Naive thymus-derived CD4-positive, alpha-beta T cell (primary cell): Measurements from ENCODE around the gene DCDC2B. TPM values are rescaled to one million over a fixed set of nuclear protein-coding genes. Genes with fewer than 3 reads are reported as not detected.
"Not testable (repeated sequence)": the region's sequence is repeated elsewhere in the genome, so short reads cannot be mapped to it uniquely, and the experiment has no call there.

Experiments
- ATAC-seq: fragments of 150-1000 bp; cut with Tn5 transposase; 2 replicates; pipeline ENCODE4 v1.10.0; 2021; ENCODE audit warnings: mild to moderate bottlenecking, moderate library complexity
- CTCF ChIA-PET: fragments of 350-600 bp; sonication (Branson Sonifier 250); formaldehyde crosslinking; loops from one replicate; lab custom pipeline; 2021; ENCODE audit warnings: antibody characterized with exemption; lab: Charles Lee
- POLR2A ChIA-PET: fragments of 350-600 bp; sonication (Branson Sonifier 250); formaldehyde crosslinking; loops from one replicate; lab custom pipeline; 2021; ENCODE audit warnings: antibody characterized with exemption, inconsistent platforms; lab: Charles Lee
- DNase-seq, 9 donors: peaks; one replicate each; pipeline versions ENCODE4 v3.0.0 to v3.0.0-alpha.2; 2020 to 2022; ENCODE audit warnings: mixed read lengths in 1 of 9
- H3K27ac ChIP-seq: one replicate; pipeline ENCODE4 v1.7.0; 2013; ENCODE audit warnings: mild to moderate bottlenecking, low read depth, low read length, moderate library complexity
- H3K27me3 ChIP-seq, 2 donors: one replicate each; pipeline ENCODE4 v1.7.0; 2013; ENCODE audit warnings: low read length in 2 of 2, mild to moderate bottlenecking in 2 of 2, moderate library complexity in 2 of 2; ENCODE audit not compliant: control insufficient read depth in 2 of 2, insufficient read depth in 2 of 2
- H3K36me3 ChIP-seq, 3 experiments: 1 replicate in 2 of 3; 2 replicates in 1 of 3; pipeline ENCODE4 v1.7.0; 2013; ENCODE audit warnings: low read length in 3 of 3, mild to moderate bottlenecking in 3 of 3, moderate library complexity in 1 of 3; ENCODE audit not compliant: insufficient read depth in 3 of 3, control insufficient read depth in 2 of 3
- H3K4me1 ChIP-seq, 2 donors: one replicate each; pipeline ENCODE4 v1.7.0; 2013; ENCODE audit warnings: low read length in 2 of 2, mild to moderate bottlenecking in 2 of 2, moderate library complexity in 1 of 2; ENCODE audit not compliant: control insufficient read depth in 2 of 2, insufficient read depth in 2 of 2
- H3K4me3 ChIP-seq: 2 replicates; pipeline ENCODE4 v1.7.0; 2013; ENCODE audit warnings: mild to moderate bottlenecking, low read length
- H3K9me3 ChIP-seq, 3 experiments: 1 replicate in 2 of 3; 2 replicates in 1 of 3; pipeline ENCODE4 v1.7.0; 2013; ENCODE audit warnings: low read length in 3 of 3; ENCODE audit not compliant: control insufficient read depth in 2 of 3
- H3K27ac Mint-ChIP-seq, 9 donors: one replicate each; pipeline ENCODE4 v1.8.0; 2020 to 2022; ENCODE audit warnings: mixed read lengths in 9 of 9, mild to moderate bottlenecking in 8 of 9, moderate library complexity in 5 of 9, inconsistent platforms in 2 of 9
- H3K27me3 Mint-ChIP-seq, 5 donors: one replicate each; pipeline ENCODE4 v1.8.0; 2021 to 2022; ENCODE audit warnings: mixed read lengths in 5 of 5, mild to moderate bottlenecking in 1 of 5
- H3K36me3 Mint-ChIP-seq, 5 donors: one replicate each; pipeline ENCODE4 v1.8.0; 2020 to 2022; ENCODE audit warnings: mixed read lengths in 5 of 5, mild to moderate bottlenecking in 3 of 5, inconsistent platforms in 1 of 5
- H3K4me1 Mint-ChIP-seq, 7 donors: one replicate each; pipeline ENCODE4 v1.8.0; 2020 to 2022; ENCODE audit warnings: mixed read lengths in 7 of 7, mild to moderate bottlenecking in 3 of 7, inconsistent platforms in 1 of 7
- H3K4me3 Mint-ChIP-seq, 10 donors: one replicate each; pipeline ENCODE4 v1.8.0; 2020 to 2022; ENCODE audit warnings: mild to moderate bottlenecking in 10 of 10, mixed read lengths in 10 of 10, moderate library complexity in 6 of 10, inconsistent platforms in 2 of 10
- H3K9me3 Mint-ChIP-seq, 11 donors: one replicate each; pipeline ENCODE4 v1.8.0; 2020 to 2022; ENCODE audit warnings: mixed read lengths in 11 of 11, mild to moderate bottlenecking in 4 of 11, inconsistent platforms in 1 of 11, moderate library complexity in 1 of 11
- intact Hi-C, 2 donors: fragments of 100-400 bp; cut with micrococcal nuclease; formaldehyde crosslinking; loops; one replicate each; pipeline ENCODE4 v1.15.1; 2023
- polyA plus RNA-seq, 2 donors: library from polyadenylated mRNA; unstranded; fragments of 300-500 nt; fragmentation: Illumina TruSeq; gene quantifications; one replicate each; pipeline ENCODE4 v1.2.3, GENCODE V29; 2021
- total RNA-seq, 6 experiments: library from RNA in 5 of 6; stranded (reverse) in 5 of 6; gene quantifications; 1 replicate in 5 of 6; 2 replicates in 1 of 6; pipeline ENCODE4 v1.2.3 and lab custom pipeline; 2021 to 2026

Gene DCDC2B
- total RNA-seq = not detected
- polyA plus RNA-seq = under 1 TPM in 1 of 2 donors, not detected in 1; 0.25 TPM
- total RNA-seq (lab: John Stamatoyannopoulos, UW) = not detected

- Histone ChIP-seq H3K36me3 (peaks cover 0 to 8% (median 0%) of the 10 kb centered on the region in 3 experiments), H3K4me3 (no peak within 1 kb of the TSS), H3K9me3 (no peaks in the 10 kb centered on the region), H3K27ac (no peak within 1 kb of the TSS), H3K4me1 (peaks cover 8 to 16% of the 10 kb centered on the region in 2 donors), H3K27me3 (no peaks in the 10 kb centered on the region)
- peaks cover 7 to 25% (median 16%) of the 10 kb centered on the region in 7 donors for H3K4me1 Mint-ChIP-seq
- intact Hi-C loops = loop anchor here in 1 of 2 donors (10.0 kb wide), 2 partner anchors 194 to 564 kb away; partner anchors contain the start of genes KHDRBS1 and PEF1
- no peaks in the 10 kb centered on the region for H3K9me3 Mint-ChIP-seq
- ATAC-seq (no peak), DNase-seq (no peak)
- CTCF ChIA-PET = interaction anchor here (0.7 to 1.0 kb wide), 2 partner anchors 127 to 185 kb away, joined by 3 read pairs; partner anchors contain the start of gene MARCKSL1
- peak within 1 kb of the TSS in 1 of 10 donors; percentile 25 for H3K4me3 Mint-ChIP-seq
- peak within 1 kb of the TSS in 7 of 9 donors; percentile 12 to 53 (median 41) for H3K27ac Mint-ChIP-seq
- no peaks in the 10 kb centered on the region for H3K27me3 Mint-ChIP-seq
- peaks cover 0 to 4% (median 0%) of the 10 kb centered on the region in 5 donors for H3K36me3 Mint-ChIP-seq
- POLR2A ChIA-PET = interaction anchor here (0.6 to 1.1 kb wide), 3 partner anchors 81 to 176 kb away, joined by 3 read pairs; no protein-coding TSS in a partner anchor
Observed at GRCh38 chr1:32208891-32209328, at the start of gene DCDC2B. Gene DCDC2B (plus strand): TSS chr1:32209089. CDS start chr1:32209094, 5 bp downstream.

- CTCF ChIA-PET = no interaction called here
- peaks cover 40 to 88% (median 59%) of the 10 kb centered on the region in 3 experiments for H3K36me3 ChIP-seq
- peaks cover 22 to 63% (median 39%) of the 10 kb centered on the region in 5 donors for H3K36me3 Mint-ChIP-seq
Observed at GRCh38 chr1:32159189-32159588, 49.7 kb upstream of the DCDC2B start.

GRCh38 chr1:32163405-32163804 is 45.5 kb upstream of the DCDC2B start:
- Mint-ChIP-seq H3K4me3 (no peak overlapping the region), H3K36me3 (peaks cover 10 to 49% (median 27%) of the 10 kb centered on the region in 5 donors), H3K9me3 (no peaks in the 10 kb centered on the region), H3K27me3 (no peaks in the 10 kb centered on the region), H3K4me1 (peaks cover 0 to 4% (median under 1%) of the 10 kb centered on the region in 7 donors), H3K27ac (no peak overlapping the region)
- ATAC-seq (no peak), DNase-seq (no peak)
- Histone ChIP-seq H3K27me3 (no peaks in the 10 kb centered on the region), H3K4me1 (no peaks in the 10 kb centered on the region), H3K4me3 (no peak overlapping the region), H3K9me3 (no peaks in the 10 kb centered on the region), H3K27ac (no peak overlapping the region), H3K36me3 (peaks cover 34 to 89% (median 49%) of the 10 kb centered on the region in 3 experiments)
- intact Hi-C loops = no loop called here
- ChIA-PET CTCF (no interaction called here), POLR2A (interaction anchor here (0.8 kb wide), 1 partner anchor 9 kb away, joined by 3 read pairs; no protein-coding TSS in a partner anchor)

More at GRCh38 chr1:32159189-32159588, 49.7 kb upstream of the DCDC2B start:
- Histone ChIP-seq H3K9me3 (no peaks in the 10 kb centered on the region), H3K4me1 (no peaks in the 10 kb centered on the region), H3K27me3 (no peaks in the 10 kb centered on the region), H3K27ac (no peak overlapping the region), H3K4me3 (no peak overlapping the region)
- Mint-ChIP-seq H3K27ac (no peak overlapping the region), H3K4me1 (peaks cover 0 to 14% (median 2%) of the 10 kb centered on the region in 7 donors), H3K9me3 (no peaks in the 10 kb centered on the region), H3K4me3 (no peak overlapping the region), H3K27me3 (no peaks in the 10 kb centered on the region)
- intact Hi-C loops = no loop called here
- POLR2A ChIA-PET = no interaction called here
- DNase-seq (no peak), ATAC-seq (no peak)

- Mint-ChIP-seq H3K4me1 (peaks cover 0 to 11% (median 4%) of the 10 kb centered on the region in 7 donors), H3K36me3 (peaks cover 15 to 45% (median 35%) of the 10 kb centered on the region in 5 donors)
- CTCF ChIA-PET = interaction anchor here (0.6 kb wide), 1 partner anchor 16 kb away, joined by 3 read pairs; no protein-coding TSS in a partner anchor
- H3K36me3 ChIP-seq = peaks cover 38 to 86% (median 43%) of the 10 kb centered on the region in 3 experiments
- H3K4me1 ChIP-seq, H3K27ac Mint-ChIP-seq, H3K27ac ChIP-seq, H3K27me3 ChIP-seq, ATAC-seq, intact Hi-C loops, H3K4me3 ChIP-seq, H3K4me3 Mint-ChIP-seq, DNase-seq, H3K9me3 ChIP-seq, H3K9me3 Mint-ChIP-seq, H3K27me3 Mint-ChIP-seq: not testable (repeated sequence)
- POLR2A ChIA-PET = interaction anchor here (0.6 to 1.0 kb wide), 2 partner anchors 12 to 228 kb away, joined by 3 read pairs; no protein-coding TSS in a partner anchor
Observed at GRCh38 chr1:32165633-32166032, 43.3 kb upstream of the DCDC2B start.

- Mint-ChIP-seq H3K27me3 (no peaks in the 10 kb centered on the region), H3K36me3 (peaks cover 6 to 41% (median 24%) of the 10 kb centered on the region in 5 donors), H3K9me3 (no peaks in the 10 kb centered on the region), H3K4me1 (peaks cover 10 to 32% (median 18%) of the 10 kb centered on the region in 7 donors), H3K27ac (no peak overlapping the region), H3K4me3 (no peak overlapping the region)
- CTCF ChIA-PET = no interaction called here
- no peak overlapping the region for H3K27ac ChIP-seq
- no peaks in the 10 kb centered on the region for H3K9me3 ChIP-seq
- H3K4me1 ChIP-seq = peaks cover 0 to 8% of the 10 kb centered on the region in 2 donors
- H3K36me3 ChIP-seq = peaks cover 29 to 70% (median 31%) of the 10 kb centered on the region in 3 experiments
- no peak overlapping the region for H3K4me3 ChIP-seq
- DNase-seq (no peak), ATAC-seq (no peak)
- POLR2A ChIA-PET = no interaction called here
- H3K27me3 ChIP-seq = no peaks in the 10 kb centered on the region
- intact Hi-C loops = no loop called here
Observed at GRCh38 chr1:32170991-32171390, 37.9 kb upstream of the DCDC2B start.

GRCh38 chr1:32172621-32173245 is 36.2 kb upstream of the DCDC2B start:
- no peak overlapping the region for H3K27ac ChIP-seq

More at GRCh38 chr1:32172621-32173245, 36.2 kb upstream of the DCDC2B start:
- ATAC-seq (no peak), DNase-seq (no peak)
- Mint-ChIP-seq H3K27me3 (no peaks in the 10 kb centered on the region), H3K4me3 (peak overlapping the region in 4 of 10 donors; percentile 11 to 56 (median 26)), H3K4me1 (peaks cover 8 to 32% (median 18%) of the 10 kb centered on the region in 7 donors), H3K27ac (peak overlapping the region in 6 of 9 donors; percentile 9 to 59 (median 48)), H3K36me3 (peaks cover 6 to 36% (median 21%) of the 10 kb centered on the region in 5 donors), H3K9me3 (no peaks in the 10 kb centered on the region)
- H3K9me3 ChIP-seq = no peaks in the 10 kb centered on the region
- ChIA-PET POLR2A (interaction anchor here (0.6 to 1.4 kb wide), 3 partner anchors 9 to 403 kb away, joined by 3 read pairs; no protein-coding TSS in a partner anchor), CTCF (no interaction called here)
- no peak overlapping the region for H3K4me3 ChIP-seq
- no peaks in the 10 kb centered on the region for H3K27me3 ChIP-seq
- H3K36me3 ChIP-seq = peaks cover 22 to 56% (median 28%) of the 10 kb centered on the region in 3 experiments
- intact Hi-C loops = no loop called here
- H3K4me1 ChIP-seq = peaks cover 0 to 8% of the 10 kb centered on the region in 2 donors
